C1 segment of cervical spinal cord (tissue), 14 donors: ENCODE results near the gene FEV.

ENCODE experiments used
- DNase-seq, 14 donors: peaks; one replicate each; lab custom pipeline; 2025; lab: John Stamatoyannopoulos, UW

FEV gene

DNA sequence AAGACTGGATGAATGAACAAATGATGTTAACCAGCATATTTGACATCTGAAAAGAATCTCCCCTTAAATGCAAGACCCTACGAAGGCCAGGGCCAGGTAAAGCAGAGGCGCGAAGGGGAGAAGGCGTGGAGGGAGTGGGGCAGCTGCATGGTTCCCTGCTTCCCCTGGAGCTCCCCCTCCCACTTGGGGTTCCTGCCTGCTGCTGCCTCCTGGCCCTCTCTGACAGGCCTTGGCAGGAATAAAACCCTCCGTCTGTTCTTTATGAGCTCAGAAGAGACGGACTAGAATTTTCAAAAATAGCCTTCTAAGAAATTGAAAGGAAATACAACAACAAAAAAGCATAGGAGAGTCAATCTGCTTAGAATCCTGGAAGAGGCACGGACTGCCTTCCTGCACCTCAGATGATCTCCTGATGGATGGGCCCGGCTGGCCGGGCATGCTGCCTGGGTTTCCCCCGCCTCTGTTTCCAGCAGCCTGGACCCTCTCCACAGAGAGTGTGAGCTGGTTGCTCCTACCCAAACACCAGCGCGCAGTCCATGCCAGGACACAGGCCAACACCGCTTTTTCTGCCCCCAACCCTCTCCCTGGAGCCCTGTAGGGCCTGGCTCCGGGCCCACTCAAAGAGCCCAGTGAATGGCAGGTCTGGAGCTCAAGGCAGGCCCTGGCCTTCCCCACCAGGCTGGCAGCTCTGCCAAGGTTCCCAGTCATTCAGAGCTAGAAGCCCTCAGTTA is 32.4 kb upstream of the FEV start:
- DNase-seq = peak in 11 of 14 donors; percentile 18 to 90 (median 69)

DNA sequence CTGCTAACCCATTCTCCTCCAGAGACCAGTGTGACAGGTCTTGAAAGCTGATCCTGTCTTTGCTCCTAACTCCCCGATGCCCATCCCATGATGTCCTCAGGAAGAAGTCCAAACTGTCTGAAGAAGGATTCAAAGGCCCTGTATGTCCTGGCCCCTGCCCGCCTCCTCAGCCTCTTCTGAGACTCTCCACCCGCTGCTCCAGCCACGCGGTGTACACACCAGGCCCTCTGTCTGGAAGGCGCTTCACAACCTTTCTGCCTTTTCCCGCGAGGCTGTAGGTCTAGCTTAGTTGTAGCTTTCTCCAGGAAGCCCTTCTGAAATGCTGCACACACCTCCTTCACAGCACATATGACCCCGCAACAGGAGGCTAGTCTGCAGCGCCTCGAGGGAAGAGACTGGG is 31.7 kb upstream of the FEV start:
- no peak for DNase-seq

DNA sequence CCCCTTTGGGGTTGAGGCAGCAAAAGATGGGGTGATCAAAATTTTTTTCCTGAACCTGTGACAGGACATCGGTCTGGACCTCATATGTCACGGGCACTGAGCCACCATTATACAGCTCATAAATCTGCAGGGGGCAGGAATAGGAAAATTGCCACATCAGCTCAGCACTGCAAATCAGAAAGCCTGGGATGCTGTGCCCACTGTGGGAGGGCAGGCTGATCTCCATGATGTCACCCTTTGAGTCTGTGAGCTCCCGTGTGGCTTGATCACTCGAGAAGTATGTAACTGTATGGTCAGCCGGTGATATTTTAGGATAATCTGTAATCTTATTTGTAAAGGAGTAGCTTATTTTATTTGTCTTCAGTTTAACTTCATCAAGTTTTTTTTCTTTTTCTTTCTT is 25.9 kb upstream of the FEV start:
- no peak for DNase-seq

DNA sequence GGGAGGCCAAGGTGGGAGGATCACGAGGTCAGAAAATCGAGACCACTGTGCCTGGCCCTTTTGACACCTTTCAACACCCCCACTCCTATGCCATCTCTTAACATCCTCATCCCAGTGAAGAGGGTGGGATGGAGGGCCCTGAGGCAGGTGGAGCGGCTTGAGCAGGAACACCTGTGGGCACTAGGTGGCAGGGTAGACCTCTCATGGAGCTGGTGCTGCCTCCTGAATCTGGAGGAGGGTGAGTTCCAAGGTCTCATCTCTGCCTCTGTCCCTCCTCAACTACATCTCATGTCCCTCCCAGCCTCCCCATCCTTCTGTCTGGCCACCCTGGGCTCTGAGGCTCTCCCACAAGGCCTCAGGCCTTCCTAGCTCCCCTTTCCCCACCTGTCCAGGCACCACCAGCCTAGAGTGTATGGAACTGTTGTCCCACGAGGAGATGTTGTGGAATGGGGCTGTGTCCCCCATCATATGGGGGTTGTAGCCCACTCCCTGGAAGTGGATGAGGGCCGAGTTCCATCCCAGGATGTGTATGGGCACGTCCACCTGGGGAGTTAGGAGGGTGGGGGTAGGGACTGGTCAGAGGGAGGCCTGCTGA is 25.3 kb upstream of the FEV start:
- no peak for DNase-seq

DNA sequence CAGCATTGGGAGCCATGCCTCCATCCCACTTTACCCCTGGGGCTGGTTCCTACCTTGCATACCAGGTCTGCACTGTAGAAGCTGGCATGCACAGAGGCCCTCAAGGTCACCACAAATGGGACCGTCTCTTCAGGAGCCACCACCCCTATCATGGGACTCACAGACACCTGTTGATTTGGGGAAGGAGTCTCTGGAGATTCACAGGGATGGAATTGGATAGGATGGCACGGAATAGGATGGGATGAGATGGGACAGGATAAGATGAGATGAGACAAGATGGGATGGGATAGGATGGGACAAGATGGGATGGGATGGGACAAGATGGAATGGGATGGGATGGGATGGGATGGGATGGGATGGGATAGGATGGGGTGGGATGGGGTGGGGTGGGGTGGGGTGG is 24.3 kb upstream of the FEV start:
- DNase-seq = no peak

DNA sequence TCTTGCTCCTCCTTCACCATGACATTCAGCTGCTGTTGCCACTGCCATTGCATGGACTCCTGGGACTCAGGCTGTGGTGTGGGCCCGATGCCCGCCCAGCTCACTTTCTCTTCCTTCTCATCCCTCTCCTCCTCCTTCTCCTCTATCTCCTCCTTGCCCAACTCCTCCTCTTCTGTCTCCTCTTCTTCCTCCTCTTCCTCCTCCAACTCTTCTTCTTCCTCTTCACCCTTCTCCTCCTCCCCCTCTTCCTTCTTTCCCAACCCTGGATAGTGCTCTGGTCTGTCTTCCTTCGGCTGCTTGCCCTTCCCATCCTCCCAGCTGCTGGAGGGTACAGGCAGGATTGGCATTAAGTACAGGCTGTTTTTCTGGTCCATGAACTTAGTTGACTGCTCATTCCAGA is 19.0 kb upstream of the FEV start:
- no peak for DNase-seq

DNA sequence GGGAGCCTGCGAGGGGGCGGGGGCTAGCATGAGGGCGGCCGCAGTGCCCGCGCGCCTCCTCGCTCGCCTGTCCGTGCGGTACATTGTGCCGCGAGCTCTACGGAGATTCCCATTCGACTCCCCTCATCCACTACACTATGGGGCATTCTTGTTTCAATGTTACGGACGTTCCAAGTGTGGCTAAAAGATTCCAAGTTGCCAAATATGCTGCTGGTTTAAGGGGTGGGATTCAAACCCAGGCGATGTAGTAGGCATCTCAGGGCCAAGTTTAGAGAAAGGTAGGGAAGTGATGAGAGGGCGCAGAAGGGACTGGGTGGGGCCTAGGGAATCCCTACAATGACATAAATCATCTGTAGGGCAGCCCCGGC is 18.3 kb upstream of the FEV start:
- DNase-seq = no peak

DNA sequence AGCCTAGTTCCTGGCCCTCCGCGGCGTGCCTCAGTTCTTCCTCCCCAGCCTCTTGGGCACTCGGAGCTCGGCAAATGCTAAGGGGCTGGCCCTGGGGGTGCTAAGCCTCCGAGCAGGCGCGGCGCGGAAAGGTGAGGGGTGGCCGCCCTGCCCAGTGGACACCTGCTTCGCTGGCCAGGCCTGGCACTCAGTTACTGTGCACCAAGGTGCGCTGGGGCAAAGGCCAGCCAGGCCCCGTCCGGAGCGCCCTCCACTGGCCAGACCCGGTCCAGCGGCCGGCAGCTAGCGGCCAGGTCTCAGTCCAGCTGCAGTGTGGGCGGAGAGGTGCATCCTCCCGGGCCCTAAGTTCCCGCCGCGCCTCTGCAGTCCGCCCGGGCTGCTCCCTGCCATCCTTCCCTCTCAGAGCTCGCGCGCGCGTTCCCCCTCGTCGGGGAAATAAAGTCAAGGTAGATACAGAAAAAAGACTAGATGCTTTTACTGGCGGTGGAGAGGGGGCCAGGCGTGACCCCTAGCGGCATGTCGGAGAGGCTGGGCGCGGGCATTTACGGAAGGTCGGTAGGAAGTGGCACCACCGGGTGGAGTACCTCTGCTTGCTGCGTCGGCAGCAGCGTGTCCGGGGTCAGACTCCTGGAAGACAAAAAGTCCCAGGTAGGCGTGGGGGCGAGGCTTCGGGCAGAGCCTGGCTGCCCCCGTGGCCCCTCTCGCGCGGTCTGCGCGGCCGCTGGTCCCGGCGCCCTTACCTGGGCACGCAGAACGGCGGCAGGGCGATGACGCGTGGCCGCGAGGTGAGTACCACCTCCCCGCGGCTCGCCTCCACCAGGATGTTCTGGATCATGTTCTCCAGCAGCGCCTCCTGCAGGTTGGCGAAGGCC is 17.6 kb upstream of the FEV start:
- DNase-seq = no peak

DNA sequence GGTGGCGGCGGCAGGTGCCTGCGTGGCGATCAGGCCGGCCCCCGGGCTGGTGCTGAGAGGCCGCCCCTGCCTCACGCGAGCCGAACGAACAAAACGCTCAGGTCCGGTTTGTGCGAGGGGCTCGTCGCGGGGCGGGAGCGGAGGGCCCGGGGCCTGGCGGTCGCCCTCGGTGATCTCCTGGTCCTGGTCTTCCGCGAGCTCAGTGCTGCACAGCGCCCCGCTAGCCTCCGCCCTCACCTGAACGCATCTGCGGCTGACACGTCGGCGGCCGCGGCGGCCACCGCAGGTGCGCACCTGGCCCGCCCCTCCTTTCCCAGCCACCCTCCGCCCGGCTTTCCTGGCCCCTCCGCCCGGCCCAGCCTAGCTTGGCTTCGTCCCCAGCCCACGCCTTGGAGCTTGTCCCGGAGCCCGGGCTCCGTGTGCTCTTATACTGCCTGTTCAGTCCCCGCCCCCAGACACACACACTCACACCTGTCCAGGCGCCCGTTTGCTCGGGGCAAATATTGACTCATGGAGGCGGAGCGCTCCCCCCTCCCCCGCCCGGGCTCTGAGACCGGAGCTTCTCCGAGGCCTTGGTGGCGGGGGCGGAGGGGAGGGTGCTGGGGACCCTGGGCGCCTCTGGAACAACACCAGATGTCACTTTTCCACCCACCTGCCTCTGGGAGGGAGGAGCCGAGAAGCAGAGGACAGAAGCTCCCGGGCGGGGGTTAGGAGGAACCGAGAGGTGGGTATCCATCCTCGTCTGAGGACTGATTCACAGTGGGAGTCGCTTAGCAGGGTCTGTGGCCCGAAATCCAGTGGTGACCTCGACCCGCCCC is 16.8 kb upstream of the FEV start:
- no peak for DNase-seq

DNA sequence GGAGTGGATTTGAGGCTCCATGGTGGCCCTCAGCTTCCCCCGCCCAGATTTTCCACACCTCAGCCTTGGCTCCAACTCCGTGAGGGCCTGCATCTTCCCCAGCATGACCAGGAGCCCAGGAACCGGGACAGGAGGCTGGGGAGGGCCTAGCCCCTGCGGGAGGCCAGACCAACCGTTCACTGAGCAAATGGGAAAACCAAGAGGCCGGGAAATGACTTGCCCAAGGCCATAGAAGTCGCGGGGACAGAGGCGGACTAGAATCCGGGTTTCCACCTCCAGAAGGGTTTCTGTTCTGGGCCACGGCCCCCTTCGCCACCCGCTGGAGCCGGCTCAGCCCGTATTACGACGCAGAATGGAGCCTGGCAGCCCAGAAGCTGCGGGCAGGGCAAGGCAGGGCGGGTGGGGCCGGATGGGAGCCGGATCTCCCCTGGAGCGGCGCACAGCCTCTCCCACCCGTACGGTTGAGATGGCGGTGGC is 16.2 kb upstream of the FEV start:
- no peak for DNase-seq

DNA sequence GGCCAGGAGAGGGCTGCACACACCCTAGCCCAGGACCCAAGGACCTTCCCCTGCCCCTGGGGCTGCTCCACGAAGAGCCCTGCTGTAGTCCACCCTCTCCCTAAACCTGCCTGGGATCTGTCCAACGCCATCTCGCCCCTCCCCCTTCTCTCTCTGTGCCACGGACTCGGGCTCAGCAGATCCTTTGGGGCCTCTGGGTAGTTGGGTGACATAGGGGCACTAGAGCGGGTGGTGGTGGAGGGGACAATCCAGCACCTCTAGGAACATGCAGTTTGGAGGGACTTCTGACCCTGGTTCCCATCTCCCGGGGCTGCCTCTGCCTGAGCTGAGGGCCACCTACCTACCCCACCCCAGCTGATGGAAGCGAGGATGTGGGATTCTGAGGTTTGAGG is 15.6 kb upstream of the FEV start:
- no peak for DNase-seq

DNA sequence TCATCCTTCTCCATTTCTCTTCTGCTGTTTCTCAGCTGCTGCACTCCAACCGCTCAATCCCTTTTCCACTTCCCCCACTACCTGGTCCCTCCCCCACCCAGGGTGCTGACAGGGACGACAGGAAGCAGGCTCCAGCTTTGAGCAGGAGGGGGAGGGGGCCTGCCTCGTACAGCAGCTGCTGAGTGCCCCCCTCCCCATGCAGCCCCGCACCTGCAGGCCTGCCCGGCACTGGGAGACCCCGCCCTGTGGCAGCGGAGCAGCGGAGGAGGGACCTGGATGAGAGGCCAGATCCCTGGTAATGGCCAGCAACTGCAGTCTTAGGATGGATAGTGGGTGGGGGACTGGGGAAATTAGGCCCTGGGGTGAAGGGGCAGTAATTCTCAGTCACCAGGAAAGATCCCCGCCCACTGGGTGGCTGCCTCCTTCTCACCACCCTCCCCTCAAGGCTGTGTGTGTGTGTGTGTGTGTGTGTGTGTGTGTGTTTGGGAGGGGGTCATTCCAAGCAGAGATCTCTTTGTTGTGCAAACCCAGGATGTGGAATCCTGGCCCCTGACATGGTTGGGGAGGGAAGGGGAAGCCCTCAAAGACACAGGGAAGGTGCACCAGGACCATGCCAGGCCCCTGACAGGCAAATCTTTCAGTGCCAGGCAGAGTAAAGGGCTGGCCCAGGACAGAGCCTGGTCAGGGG is 15.0 kb upstream of the FEV start:
- no peak for DNase-seq

DNA sequence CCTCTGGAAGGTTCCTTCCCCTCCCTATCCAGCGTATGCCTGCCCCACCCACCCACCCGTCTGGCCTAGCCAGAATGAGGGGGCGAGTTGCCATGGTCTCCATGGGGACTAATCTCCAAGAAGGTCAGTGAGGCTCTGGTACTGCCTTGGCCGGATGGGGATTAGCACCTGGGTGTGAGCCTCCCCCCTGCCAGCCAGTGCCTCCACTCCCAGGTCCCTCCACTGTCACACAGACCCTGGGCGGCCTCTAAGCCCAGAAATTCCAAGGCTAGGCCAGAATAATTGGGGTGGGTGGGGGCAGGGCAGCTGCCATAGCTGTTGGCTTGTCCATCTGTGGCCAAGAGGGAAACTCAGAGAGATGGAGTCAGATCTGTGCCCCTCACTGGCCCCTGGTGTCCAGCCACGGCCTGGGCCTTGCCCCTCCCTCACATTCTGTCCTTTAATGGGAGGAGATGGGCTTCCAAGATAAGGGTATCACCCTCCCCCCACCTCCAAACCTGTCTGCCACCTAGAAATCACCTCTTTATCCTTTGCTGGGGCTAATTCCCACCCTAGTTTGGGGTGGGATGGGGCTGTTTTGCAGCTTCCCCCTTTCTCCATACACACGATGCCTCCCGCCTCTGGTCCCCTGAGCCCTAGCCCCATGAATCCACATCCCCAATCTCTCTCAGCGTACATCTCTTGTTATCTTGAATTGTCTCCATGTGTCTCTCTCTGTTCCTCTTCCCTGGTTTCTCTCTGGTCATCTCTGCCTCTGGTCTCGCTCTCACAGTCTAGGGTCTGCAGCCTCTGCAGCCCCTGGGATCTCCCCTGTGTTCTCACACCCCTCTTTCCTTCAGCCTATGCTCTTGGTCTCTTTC is 14.3 kb upstream of the FEV start:
- DNase-seq = no peak

DNA sequence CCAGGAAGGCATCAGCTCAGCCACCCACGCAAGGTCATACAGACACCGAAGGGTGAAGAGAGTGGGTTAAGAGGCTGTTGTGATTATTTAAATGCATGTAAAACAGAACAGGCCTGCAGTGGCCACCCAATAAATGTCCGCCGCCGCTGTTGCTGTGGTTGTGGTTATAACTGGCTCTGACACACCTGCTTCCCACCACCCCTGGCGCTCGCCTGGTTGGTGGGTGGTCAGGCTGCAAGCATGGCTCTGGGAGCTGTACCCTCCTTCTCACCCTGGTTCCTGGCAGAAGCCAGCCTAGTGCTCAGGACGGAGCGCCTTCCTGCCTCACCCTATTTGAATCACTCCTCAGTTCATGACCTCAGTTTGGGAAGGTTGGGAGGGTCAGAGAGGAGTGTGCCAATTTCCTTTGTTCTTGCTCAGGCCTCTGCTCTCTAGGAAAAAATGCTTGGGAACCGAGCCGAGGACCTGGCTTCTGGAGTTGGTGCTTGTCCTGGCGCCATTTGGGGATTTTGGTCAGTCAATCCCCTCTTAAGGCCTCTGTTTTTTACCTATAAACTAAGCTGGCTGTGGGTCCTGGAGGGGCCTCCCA is 13.5 kb upstream of the FEV start:
- no peak for DNase-seq

DNA sequence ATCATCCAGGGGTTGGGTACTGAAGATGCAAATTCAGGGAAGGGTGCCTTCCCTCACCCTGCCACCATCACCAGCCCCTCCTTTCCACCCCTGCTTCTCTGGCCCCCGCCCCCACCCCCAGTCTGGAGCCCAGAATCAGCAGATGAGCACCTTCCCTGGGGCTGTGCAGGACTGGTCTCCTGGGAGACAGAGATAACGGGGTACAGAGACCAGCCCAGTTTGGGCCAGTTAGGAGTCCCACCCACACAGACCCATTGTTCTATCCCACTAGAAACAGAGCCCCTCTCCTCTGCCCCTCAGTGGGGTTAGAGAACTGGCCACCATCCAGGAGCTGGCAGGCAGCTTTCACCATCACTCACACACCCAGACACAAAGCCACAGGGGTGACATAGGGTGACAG is 12.7 kb upstream of the FEV start:
- DNase-seq = no peak

DNA sequence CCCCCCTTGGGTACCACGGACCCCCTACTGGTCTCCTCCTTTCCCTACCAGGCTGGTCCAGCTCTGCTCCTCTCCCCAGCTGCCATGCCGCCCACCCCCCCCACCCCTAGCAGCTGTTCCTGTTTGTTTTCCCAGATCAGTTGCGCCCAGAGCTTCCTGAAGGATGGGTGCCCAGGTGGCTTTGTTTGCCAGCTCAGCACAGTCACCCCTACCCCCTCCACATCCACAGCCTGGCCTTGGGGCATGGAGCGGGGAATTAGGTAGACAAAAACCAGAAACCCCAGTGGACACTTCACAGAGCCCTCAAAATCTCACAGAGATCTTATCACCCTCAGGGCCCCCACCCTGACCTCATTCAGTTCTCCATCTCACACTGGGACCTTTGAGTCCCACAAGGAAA is 12.0 kb upstream of the FEV start:
- no peak for DNase-seq

DNA sequence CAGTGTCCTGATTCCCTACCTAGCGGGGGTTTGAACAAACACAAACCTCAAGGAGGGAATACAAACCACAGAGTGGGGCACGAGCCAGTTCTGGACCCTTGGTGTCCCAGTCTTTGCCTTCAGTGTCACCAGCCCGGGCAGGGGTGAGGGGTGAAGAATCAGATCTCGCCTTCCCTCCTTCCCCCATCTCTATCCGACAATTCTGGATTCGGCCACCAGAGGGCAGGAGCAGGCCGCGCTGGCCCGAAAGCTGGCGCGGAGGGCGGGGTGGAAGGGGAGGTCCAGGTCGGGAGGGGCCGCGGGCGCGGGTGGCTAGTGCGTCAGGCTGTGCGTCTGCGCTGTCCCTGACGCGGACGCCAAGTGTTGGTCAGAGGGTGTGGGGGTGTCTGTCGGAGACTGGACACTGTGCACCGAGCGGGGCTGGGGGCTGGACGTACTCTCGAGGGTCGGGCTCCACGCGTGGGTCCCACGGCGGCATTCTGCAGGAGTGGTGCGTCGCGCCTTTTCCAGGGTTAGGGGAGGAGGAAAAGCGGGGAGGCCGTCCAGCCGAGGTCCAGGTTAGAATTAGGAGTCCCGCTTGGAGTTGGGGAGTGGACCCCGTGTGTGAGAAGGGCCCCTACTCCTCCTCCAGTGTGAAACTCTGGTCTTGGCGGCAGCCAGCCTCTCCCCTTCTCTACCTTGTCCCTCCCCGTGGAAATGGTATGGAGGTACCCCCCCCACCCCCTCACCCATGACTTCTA is 11.2 kb upstream of the FEV start:
- DNase-seq = peak; percentile 13 to 86 (median 65)

DNA sequence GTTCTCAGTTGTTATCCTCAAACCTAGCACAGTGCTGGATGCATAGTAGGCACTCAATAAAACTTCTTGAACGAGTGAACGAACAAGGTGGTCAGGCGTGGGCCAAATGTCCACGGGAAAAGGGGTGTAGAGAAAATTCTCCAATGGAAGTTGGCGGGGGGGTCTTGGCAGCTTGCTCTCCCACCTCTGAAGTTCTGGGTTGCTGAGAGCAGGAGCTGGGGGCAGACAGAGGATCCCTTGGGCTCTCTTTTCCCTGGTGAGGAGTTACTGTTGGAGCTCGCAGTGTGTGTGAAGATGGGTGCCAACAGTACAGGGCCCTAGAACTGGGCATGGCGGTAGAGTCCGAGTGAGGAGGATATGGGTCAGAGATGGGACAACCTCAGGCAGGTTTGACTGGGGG is 10.6 kb upstream of the FEV start:
- DNase-seq = no peak
